K562 (cell line): Measurements from ENCODE around the gene EGFR. TPM values are rescaled to one million over a fixed set of nuclear protein-coding genes. Genes with fewer than 3 reads are reported as not detected.

Source experiments
- ATAC-seq: fragments of 200-7000 bp; cut with Tn5 transposase; 3 replicates; pipeline ENCODE4 v1.9.1; 2020; ENCODE audit warnings: moderate library complexity
- BruUV-seq: library from RNA; stranded (reverse); fragments of 400-500 nt; replicated peaks from 2 replicates; lab custom pipeline; 2021; lab: Mats Ljungman, UMichigan
- CTCF ChIA-PET: fragments of 300-600 bp; formaldehyde crosslinking; extraction: SDS; loops from one replicate; lab custom pipeline; 2021; ENCODE audit warnings: low intra/inter-chr PET ratio; lab: Yijun Ruan, JAX
- POLR2A ChIA-PET: fragments of 300-600, 350-650 bp; sonication (Branson Sonifier 250); formaldehyde crosslinking; extraction: SDS; loops from one replicate; lab custom pipeline; 2021; ENCODE audit warnings: antibody characterized with exemption, inconsistent platforms; lab: Yijun Ruan, JAX
- DNase-seq, 4 experiments: peaks; one replicate each; pipeline versions ENCODE4 v3.0.0 to v3.0.0-alpha.2; 2011 to 2018; ENCODE audit warnings: low spot score in 3 of 4, mixed read lengths in 3 of 4; ENCODE audit errors: extremely low read depth in 1 of 4
- FAIRE-seq: peaks from 2 replicates; lab custom pipeline; 2011; peaks lifted over from hg19 to GRCh38; lab: Jason Lieb, UNC
- H2AFZ ChIP-seq: 2 replicates; pipeline ENCODE4 v1.6.0; 2011; ENCODE audit warnings: low read depth, low read length, control low read depth, inconsistent platforms
- H3K27ac ChIP-seq: fragments of 200-600 bp; 3 replicates; pipeline ENCODE4 v1.8.0; 2011; ENCODE audit warnings: low read depth, mild to moderate bottlenecking, control low read depth, inconsistent platforms, low read length, moderate library complexity, mixed read lengths; ENCODE audit errors: extremely low read depth
- H3K27me3 ChIP-seq, 2 experiments: fragments of 300-600 bp in 1 of 2; 2 replicates in 1 of 2; 3 replicates in 1 of 2; pipeline versions ENCODE4 v1.6.0 to v1.8.0; 2011; ENCODE audit warnings: inconsistent platforms in 2 of 2, low read length in 2 of 2, mild to moderate bottlenecking in 1 of 2, mixed read lengths in 1 of 2, moderate library complexity in 1 of 2; ENCODE audit not compliant: control insufficient read depth in 2 of 2, insufficient read depth in 2 of 2
- H3K36me3 ChIP-seq: fragments of 300-600 bp; 3 replicates; pipeline ENCODE4 v1.8.0; 2011; ENCODE audit warnings: mild to moderate bottlenecking, low read length, inconsistent platforms; ENCODE audit not compliant: control insufficient read depth, insufficient read depth
- H3K4me1 ChIP-seq, 2 experiments: fragments of 200-600 bp in 1 of 2; replicated peaks in 1 of 2; 2 replicates in 1 of 2; 3 replicates in 1 of 2; pipeline versions ENCODE4 v1.5.1 to v1.8.0; 2011; ENCODE audit warnings: inconsistent platforms in 2 of 2, low read length in 2 of 2, mild to moderate bottlenecking in 1 of 2, mixed read lengths in 1 of 2, moderate library complexity in 1 of 2; ENCODE audit not compliant: control insufficient read depth in 2 of 2, insufficient read depth in 2 of 2
- H3K4me2 ChIP-seq: 2 replicates; pipeline ENCODE4 v1.6.1; 2011; ENCODE audit warnings: low read length, control low read depth, inconsistent platforms, mixed read lengths; ENCODE audit not compliant: insufficient read depth
- H3K4me3 ChIP-seq: fragments of 200-600 bp; sonication (generic), shearing (Covaris generic); 2 replicates; pipeline ENCODE4 v1.5.1; 2016; ENCODE audit warnings: control low read depth, inconsistent platforms
- H3K79me2 ChIP-seq: fragments of 200-600 bp; 3 replicates; pipeline ENCODE4 v1.8.0; 2011; ENCODE audit warnings: low read length, inconsistent platforms; ENCODE audit not compliant: control insufficient read depth, insufficient read depth
- H3K9ac ChIP-seq, 2 experiments: 2 replicates each; pipeline versions ENCODE4 v1.6.0 to v1.6.1; 2011; ENCODE audit warnings: low read depth in 2 of 2, low read length in 2 of 2, control low read depth in 1 of 2, inconsistent platforms in 1 of 2, mild to moderate bottlenecking in 1 of 2, mixed read lengths in 1 of 2; ENCODE audit not compliant: insufficient read depth in 1 of 2
- H3K9me1 ChIP-seq: one replicate; pipeline ENCODE4 v1.6.0; 2011; ENCODE audit warnings: inconsistent platforms, mild to moderate bottlenecking, low read length, moderate library complexity; ENCODE audit not compliant: control insufficient read depth, insufficient read depth
- H3K9me3 ChIP-seq: replicated peaks from 2 replicates; pipeline ENCODE4 v1.5.1; 2011; ENCODE audit warnings: low read depth, low read length, inconsistent platforms; ENCODE audit not compliant: control insufficient read depth, insufficient read depth
- H4K20me1 ChIP-seq: replicated peaks from 2 replicates; pipeline ENCODE4 v1.6.1; 2011; ENCODE audit warnings: low read length, inconsistent platforms, mixed read lengths; ENCODE audit not compliant: control insufficient read depth, insufficient read depth
- FOXO4 ChIP-seq: fragments of 450-650 bp; formaldehyde crosslinking; IDR thresholded peaks from 2 replicates; pipeline ENCODE4 v1.4.0; 2020; ENCODE audit warnings: mild to moderate bottlenecking, moderate library complexity
- KLF1 ChIP-seq: fragments of 450-650 bp; IDR thresholded peaks from 2 replicates; pipeline ENCODE4 v1.6.1; 2016; ENCODE audit warnings: missing genetic modification characterization, missing compliant biosample characterization
- NEUROD1 ChIP-seq: fragments of 150-350 bp; IDR thresholded peaks from 2 replicates; pipeline ENCODE4 v1.6.1; 2014; ENCODE audit warnings: borderline replicate concordance, low read length, low read depth; ENCODE audit not compliant: partially characterized antibody
- WGBS: fragments of 100-300 bp; shearing (Covaris generic); methylation state at CpG from one replicate; pipeline ENCODE4 v1.1.6; 2016; ENCODE audit warnings: low coverage, mixed read lengths; ENCODE audit not compliant: insufficient coverage; ENCODE audit errors: missing lambda C conversion rate; 5-methylcytosine and 5-hydroxymethylcytosine counted together
- in situ Hi-C: fragments of 300-500 bp; cut with MboI; formaldehyde crosslinking; loops from 4 replicates; pipeline ENCODE4 v1.15.0; 2018; ENCODE audit warnings: inconsistent platforms, mixed read lengths
- intact Hi-C: fragments of 100-400 bp; cut with micrococcal nuclease; formaldehyde crosslinking; loops from 2 replicates; pipeline ENCODE4 v1.14.2; 2022
- polyA plus RNA-seq, 8 experiments: library from polyadenylated mRNA; depleted of rRNA in 4 of 8; stranded (reverse) in 5 of 8; unstranded in 3 of 8; fragments of >200 nt; fragmentation: Nextera tagmentation in 2 of 8; fragmentation: Illumina TruSeq in 1 of 8; extraction: Ambion mirVana in 2 of 8; extraction: Trizol in 1 of 8; gene quantifications; 2 replicates each; pipeline versions ENCODE4 v1.2.1 to v1.2.3, GENCODE V29; 2011 to 2014; ENCODE audit warnings: inconsistent platforms in 1 of 8, missing spikeins in 1 of 8
- total RNA-seq, 7 experiments: library from RNA; depleted of rRNA in 6 of 7; stranded (reverse); fragments of >200 nt in 6 of 7; fragmentation: Illumina TruSeq in 2 of 7; extraction: Trizol in 2 of 7; gene quantifications; 2 replicates each; pipeline versions ENCODE4 v1.2.1 to v1.2.3, GENCODE V29; 2011 to 2021; ENCODE audit warnings: low replicate concordance in 1 of 7

Gene EGFR
- total and polyA plus RNA-seq, 9 of the 15 experiments (the other 6 are each of a cell fraction or from before 2014, with no cell fraction given) = 0.13 TPM; not detected in 8

GRCh38 chr7:54989453-54990225, 29.2 kb upstream of the EGFR start:
- no peak for DNase-seq
- Histone ChIP-seq H3K9me1 (no peaks in the 10 kb centered on the region), H3K4me3 (no peak overlapping the region), H3K27me3 (peaks cover 3 to 6% of the 10 kb centered on the region in 2 experiments; a peak in 3 of 5 replicates), H3K79me2 (no peaks in the 10 kb centered on the region), H2AFZ (no peak overlapping the region), H3K36me3 (no peaks in the 10 kb centered on the region), H3K4me1 (no peaks in the 10 kb centered on the region), H4K20me1 (no peaks in the 10 kb centered on the region), H3K27ac (no peak overlapping the region)
- intact Hi-C loops = no loop called here
- BruUV-seq = no TSS peak
- WGBS = 0% methylated on average over 4 of the region's 4 CpGs
- TF ChIP-seq NEUROD1 = no peak
- TF ChIP-seq KLF1 = no peak
- no peak for TF ChIP-seq FOXO4
- TF ChIP-seq, all 486 proteins: peak for 0
- in situ Hi-C loops = no loop called here
- no peak overlapping the region for H3K9ac ChIP-seq
- no peaks in the 10 kb centered on the region for H3K9me3 ChIP-seq
- ChIA-PET POLR2A (no interaction called here), CTCF (no interaction called here)
- no peak overlapping the region for H3K4me2 ChIP-seq
- ATAC-seq (no peak), FAIRE-seq (no peak)
